ENCODE measurements around the gene LAMC1.
"Not testable (repeated sequence)": the region's sequence is repeated elsewhere in the genome, so short reads cannot be mapped to it uniquely, and the experiment has no call there.

Gene LAMC1

GRCh38 chr1:183069562-183070216, 46.5 kb downstream of the LAMC1 start:
- Histone ChIP-seq H3K9ac (ENCODE audit: low read length) (no peak overlapping the region), H3K36me3 (ENCODE audit: control insufficient read depth, insufficient read depth, low read length) (no peaks in the 10 kb centered on the region), H3K27ac (ENCODE audit: low read depth, low read length) (no peak overlapping the region), H3K27me3 (ENCODE audit: control insufficient read depth, insufficient read depth, low read length) (no peaks in the 10 kb centered on the region), H3K9me3 (ENCODE audit: control insufficient read depth, insufficient read depth, low read depth, low read length) (peaks cover 7% of the 10 kb centered on the region), H3K4me1 (ENCODE audit: control insufficient read depth, insufficient read depth, low read length) (peaks cover 5% of the 10 kb centered on the region; the same call in 1 of the 2 replicates), H3K4me3 (ENCODE audit: low read depth, low read length) (no peak overlapping the region)

DNA sequence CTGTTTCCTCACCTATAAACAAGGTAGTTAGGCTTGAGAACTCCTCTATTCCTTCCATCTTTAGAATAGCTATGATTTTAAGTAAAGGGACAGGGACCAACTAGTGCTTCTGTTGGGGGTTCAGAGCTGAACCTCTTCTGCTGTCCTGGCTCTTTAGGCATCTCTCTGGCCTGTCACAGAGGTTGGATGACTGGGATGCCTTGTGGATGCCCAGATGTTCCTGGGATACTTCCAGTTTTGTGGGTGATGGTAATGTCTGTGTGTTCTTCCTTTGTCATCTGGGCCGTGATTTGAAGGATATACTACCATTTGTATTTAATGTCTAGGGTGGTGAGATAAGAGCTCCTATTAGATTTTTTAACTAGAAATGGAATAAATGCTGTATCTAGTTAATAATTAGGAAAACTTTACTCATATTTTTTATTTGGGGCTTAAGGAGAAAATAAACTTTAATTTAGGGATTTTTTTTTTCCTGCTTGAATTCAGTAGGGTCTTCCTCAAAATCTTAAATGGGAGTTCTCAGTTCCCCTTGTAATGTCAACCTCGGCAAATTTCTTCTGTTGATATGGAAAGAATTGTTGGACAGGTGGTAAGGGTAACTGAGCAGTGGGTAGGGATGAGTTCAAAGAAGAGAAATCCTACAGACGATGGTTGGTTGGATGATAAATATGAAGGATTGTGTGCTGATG, 47.2 kb downstream of the LAMC1 start:
- no peak overlapping the region for H3K4me3 ChIP-seq (ENCODE audit: low read depth, low read length)
- no peaks in the 10 kb centered on the region for H3K36me3 ChIP-seq (ENCODE audit: control insufficient read depth, insufficient read depth, low read length)
- H3K9ac ChIP-seq (ENCODE audit: low read length) = no peak overlapping the region
- H3K9me3 ChIP-seq (ENCODE audit: control insufficient read depth, insufficient read depth, low read depth, low read length) = peaks cover 7% of the 10 kb centered on the region
- H3K27me3 ChIP-seq (ENCODE audit: control insufficient read depth, insufficient read depth, low read length) = no peaks in the 10 kb centered on the region
- H3K27ac ChIP-seq (ENCODE audit: low read depth, low read length) = no peak overlapping the region
- peaks cover 5% of the 10 kb centered on the region; the same call in 1 of the 2 replicates for H3K4me1 ChIP-seq (ENCODE audit: control insufficient read depth, insufficient read depth, low read length)

DNA sequence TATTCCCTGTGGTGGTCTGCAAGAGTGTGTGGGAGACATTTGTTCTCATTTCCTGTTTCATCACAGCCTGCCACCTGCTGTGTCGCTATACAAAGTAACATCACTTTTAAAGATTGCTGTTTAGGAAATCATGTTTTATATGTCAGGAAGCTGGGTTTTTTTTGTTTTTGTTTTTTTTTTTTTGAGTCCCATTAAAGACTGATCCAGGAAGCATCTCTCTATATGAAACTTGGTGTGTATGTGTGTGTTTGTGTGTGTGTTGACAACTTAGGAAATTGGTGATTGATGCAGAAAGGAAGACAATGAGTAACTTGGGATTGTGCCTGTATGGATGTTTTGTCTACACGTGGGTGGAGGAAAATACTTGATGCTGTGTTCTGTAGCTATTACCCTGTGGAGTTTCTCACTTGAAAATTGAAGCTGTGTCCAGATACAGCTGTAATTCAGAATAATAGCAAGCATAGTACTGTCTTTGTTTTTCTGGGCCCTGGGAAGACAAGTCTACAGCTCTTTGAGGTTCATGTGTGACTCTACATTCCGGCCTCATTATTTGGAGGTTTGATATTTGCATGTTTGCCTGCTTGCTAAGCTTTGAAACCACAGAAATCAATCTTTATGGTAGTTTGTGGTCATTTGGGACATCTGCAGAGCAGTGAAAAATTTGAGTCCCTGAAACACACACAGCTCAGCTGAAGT, 47.9 kb downstream of the LAMC1 start:
- Histone ChIP-seq H3K27me3 (ENCODE audit: control insufficient read depth, insufficient read depth, low read length) (no peaks in the 10 kb centered on the region), H3K9me3 (ENCODE audit: control insufficient read depth, insufficient read depth, low read depth, low read length) (peaks cover 7% of the 10 kb centered on the region), H3K27ac (ENCODE audit: low read depth, low read length) (no peak overlapping the region), H3K9ac (ENCODE audit: low read length) (no peak overlapping the region), H3K36me3 (ENCODE audit: control insufficient read depth, insufficient read depth, low read length) (no peaks in the 10 kb centered on the region), H3K4me1 (ENCODE audit: control insufficient read depth, insufficient read depth, low read length) (peaks cover 8% of the 10 kb centered on the region), H3K4me3 (ENCODE audit: low read depth, low read length) (no peak overlapping the region)

- H3K4me1 ChIP-seq (ENCODE audit: control insufficient read depth, insufficient read depth, low read length) = peaks cover 12% of the 10 kb centered on the region
- not testable (repeated sequence) for H3K4me3 ChIP-seq (ENCODE audit: low read depth, low read length); H3K9me3 ChIP-seq (ENCODE audit: control insufficient read depth, insufficient read depth, low read depth, low read length); H3K27me3 ChIP-seq (ENCODE audit: control insufficient read depth, insufficient read depth, low read length); H3K9ac ChIP-seq (ENCODE audit: low read length); H3K27ac ChIP-seq (ENCODE audit: low read depth, low read length); H3K36me3 ChIP-seq (ENCODE audit: control insufficient read depth, insufficient read depth, low read length)
These were observed 49.4 kb downstream of the LAMC1 start for GRCh38 chr1:183072595-183072994.

DNA sequence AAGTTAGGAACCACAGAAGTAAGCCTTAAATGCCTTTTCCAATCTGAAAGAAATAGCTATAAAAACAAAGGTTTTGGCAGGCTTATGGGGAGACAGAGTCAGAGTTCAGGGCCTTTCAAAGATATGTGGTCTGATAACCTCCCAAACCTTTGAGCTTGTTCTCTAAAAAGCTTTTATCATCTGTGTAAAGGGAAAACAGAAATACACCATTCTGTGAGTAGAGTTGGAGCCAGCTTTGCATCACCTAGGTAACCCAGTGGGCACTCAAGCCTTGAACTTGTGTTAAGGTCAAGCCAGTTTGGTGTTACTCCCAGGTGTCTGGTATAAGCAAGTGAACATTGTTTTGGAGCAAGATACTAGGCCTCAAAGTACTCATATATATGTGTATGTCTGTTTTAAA, 50.1 kb downstream of the LAMC1 start:
- Histone ChIP-seq H3K9ac (ENCODE audit: low read length) (no peak overlapping the region), H3K9me3 (ENCODE audit: control insufficient read depth, insufficient read depth, low read depth, low read length) (peaks cover 7% of the 10 kb centered on the region), H3K27ac (ENCODE audit: low read depth, low read length) (no peak overlapping the region), H3K27me3 (ENCODE audit: control insufficient read depth, insufficient read depth, low read length) (no peaks in the 10 kb centered on the region), H3K36me3 (ENCODE audit: control insufficient read depth, insufficient read depth, low read length) (no peaks in the 10 kb centered on the region), H3K4me3 (ENCODE audit: low read depth, low read length) (no peak overlapping the region), H3K4me1 (ENCODE audit: control insufficient read depth, insufficient read depth, low read length) (peaks cover 12% of the 10 kb centered on the region)

- H3K27ac ChIP-seq (ENCODE audit: low read depth, low read length) = no peak overlapping the region
- H3K9me3 ChIP-seq (ENCODE audit: control insufficient read depth, insufficient read depth, low read depth, low read length) = peaks cover 7% of the 10 kb centered on the region
- H3K4me3 ChIP-seq (ENCODE audit: low read depth, low read length) = no peak overlapping the region
- H3K9ac ChIP-seq (ENCODE audit: low read length) = no peak overlapping the region
- H3K36me3 ChIP-seq (ENCODE audit: control insufficient read depth, insufficient read depth, low read length) = no peaks in the 10 kb centered on the region
- peaks cover 12% of the 10 kb centered on the region for H3K4me1 ChIP-seq (ENCODE audit: control insufficient read depth, insufficient read depth, low read length)
- no peaks in the 10 kb centered on the region for H3K27me3 ChIP-seq (ENCODE audit: control insufficient read depth, insufficient read depth, low read length)
These were observed 51.0 kb downstream of the LAMC1 start for GRCh38 chr1:183074215-183074614.

GRCh38 chr1:183075861-183076260, 52.6 kb downstream of the LAMC1 start:
- Histone ChIP-seq H3K27ac (ENCODE audit: low read depth, low read length) (no peak overlapping the region), H3K4me1 (ENCODE audit: control insufficient read depth, insufficient read depth, low read length) (peaks cover 9% of the 10 kb centered on the region; the same call in 1 of the 2 replicates)

DNA sequence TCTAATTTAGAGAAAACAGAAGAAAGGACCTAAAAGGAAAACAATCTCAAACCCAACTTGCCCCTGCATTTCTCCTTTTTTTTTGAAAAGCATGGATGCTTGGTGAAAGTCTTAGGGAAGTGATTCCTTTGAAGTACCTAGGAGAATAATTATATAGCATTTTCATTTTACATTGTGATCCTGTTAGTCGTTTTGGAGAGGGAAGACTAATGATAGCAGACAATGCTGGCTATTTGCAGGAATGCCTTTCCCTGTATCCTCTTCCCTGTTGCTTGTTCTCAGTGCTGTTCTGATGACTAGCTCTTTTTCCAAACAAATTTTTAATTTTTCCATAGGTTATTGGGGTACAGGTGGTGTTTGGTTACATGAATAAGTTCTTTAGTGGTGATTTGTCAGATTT, 53.9 kb downstream of the LAMC1 start:
- H3K9me3 ChIP-seq (ENCODE audit: control insufficient read depth, insufficient read depth, low read depth, low read length) = peaks cover 7% of the 10 kb centered on the region
- H3K27me3 ChIP-seq (ENCODE audit: control insufficient read depth, insufficient read depth, low read length) = no peaks in the 10 kb centered on the region
- H3K36me3 ChIP-seq (ENCODE audit: control insufficient read depth, insufficient read depth, low read length) = no peaks in the 10 kb centered on the region
- H3K9ac ChIP-seq (ENCODE audit: low read length) = no peak overlapping the region
- no peak overlapping the region for H3K4me3 ChIP-seq (ENCODE audit: low read depth, low read length)
- H3K27ac ChIP-seq (ENCODE audit: low read depth, low read length) = no peak overlapping the region
- peaks cover 7% of the 10 kb centered on the region; the same call in 1 of the 2 replicates for H3K4me1 ChIP-seq (ENCODE audit: control insufficient read depth, insufficient read depth, low read length)

More at GRCh38 chr1:183075861-183076260, 52.6 kb downstream of the LAMC1 start:
- H3K27me3 ChIP-seq (ENCODE audit: control insufficient read depth, insufficient read depth, low read length) = no peaks in the 10 kb centered on the region
- H3K4me3 ChIP-seq (ENCODE audit: low read depth, low read length) = no peak overlapping the region
- no peaks in the 10 kb centered on the region for H3K36me3 ChIP-seq (ENCODE audit: control insufficient read depth, insufficient read depth, low read length)
- H3K9ac ChIP-seq (ENCODE audit: low read length) = no peak overlapping the region
- H3K9me3 ChIP-seq (ENCODE audit: control insufficient read depth, insufficient read depth, low read depth, low read length) = peaks cover 7% of the 10 kb centered on the region

GRCh38 chr1:183079712-183080388, 56.6 kb downstream of the LAMC1 start:
- H3K4me1 ChIP-seq (ENCODE audit: control insufficient read depth, insufficient read depth, low read length) = peaks cover 7% of the 10 kb centered on the region; the same call in 1 of the 2 replicates
- H3K4me3 ChIP-seq (ENCODE audit: low read depth, low read length) = no peak overlapping the region
- no peaks in the 10 kb centered on the region for H3K27me3 ChIP-seq (ENCODE audit: control insufficient read depth, insufficient read depth, low read length)
- H3K27ac ChIP-seq (ENCODE audit: low read depth, low read length) = no peak overlapping the region
- H3K9me3 ChIP-seq (ENCODE audit: control insufficient read depth, insufficient read depth, low read depth, low read length) = no peaks in the 10 kb centered on the region
- H3K36me3 ChIP-seq (ENCODE audit: control insufficient read depth, insufficient read depth, low read length) = no peaks in the 10 kb centered on the region
- no peak overlapping the region for H3K9ac ChIP-seq (ENCODE audit: low read length)

GRCh38 chr1:183080406-183080805, 57.2 kb downstream of the LAMC1 start:
- Histone ChIP-seq H3K36me3 (ENCODE audit: control insufficient read depth, insufficient read depth, low read length) (no peaks in the 10 kb centered on the region), H3K27ac (ENCODE audit: low read depth, low read length) (no peak overlapping the region), H3K9ac (ENCODE audit: low read length) (no peak overlapping the region), H3K27me3 (ENCODE audit: control insufficient read depth, insufficient read depth, low read length) (no peaks in the 10 kb centered on the region), H3K9me3 (ENCODE audit: control insufficient read depth, insufficient read depth, low read depth, low read length) (no peaks in the 10 kb centered on the region), H3K4me3 (ENCODE audit: low read depth, low read length) (no peak overlapping the region), H3K4me1 (ENCODE audit: control insufficient read depth, insufficient read depth, low read length) (peaks cover 7% of the 10 kb centered on the region; the same call in 1 of the 2 replicates)
